SK-N-SH treated with all-trans-retinoic acid at 6 μM for 48 hours (cell line): ENCODE data around the gene TMEM135.

Experiments used
- ATAC-seq: fragments of 200-7000 bp; cut with Tn5 transposase; 3 replicates; pipeline ENCODE4 v1.9.1; 2020; ENCODE audit warnings: mild to moderate bottlenecking, moderate library complexity
- ARNTL ChIP-seq: fragments of 450-650 bp; formaldehyde crosslinking; IDR thresholded peaks from 2 replicates; pipeline ENCODE4 v1.5.0; 2020; ENCODE audit warnings: low read depth, mild to moderate bottlenecking, moderate library complexity, borderline replicate concordance
- BACH2 ChIP-seq: fragments of 250-450 bp; sonication (Bioruptor Pico); IDR thresholded peaks from 2 replicates; pipeline ENCODE4 v1.9.0; 2021; ENCODE audit warnings: mild to moderate bottlenecking, borderline replicate concordance
- CREB5 ChIP-seq: fragments of 250-450 bp; sonication (Bioruptor Pico); IDR thresholded peaks from 2 replicates; pipeline ENCODE4 v1.5.1; 2020; ENCODE audit warnings: low read depth, mild to moderate bottlenecking, moderate library complexity
- CSDC2 ChIP-seq: fragments of 250-450 bp; sonication (Bioruptor Pico); IDR thresholded peaks from 2 replicates; pipeline ENCODE4 v1.5.0; 2020; ENCODE audit warnings: mild to moderate bottlenecking, moderate library complexity
- ESRRG ChIP-seq: fragments of 250-450 bp; sonication (Bioruptor Pico); IDR thresholded peaks from 2 replicates; pipeline ENCODE4 v1.6.1; 2021; ENCODE audit warnings: mild to moderate bottlenecking
- GLIS3 ChIP-seq: fragments of 250-450 bp; sonication (Bioruptor Pico); IDR thresholded peaks from 2 replicates; pipeline ENCODE4 v1.5.0; 2020; ENCODE audit warnings: mild to moderate bottlenecking, moderate library complexity
- ISL1 ChIP-seq: fragments of 250-450 bp; sonication (Bioruptor Pico); IDR thresholded peaks from 2 replicates; pipeline ENCODE4 v2.1.2; 2022; ENCODE audit warnings: mild to moderate bottlenecking, moderate library complexity
- OSR1 ChIP-seq: fragments of 250-450 bp; sonication (Bioruptor Pico); IDR thresholded peaks from 2 replicates; pipeline ENCODE4 v1.8.0; 2022; ENCODE audit warnings: moderate library complexity, mild to moderate bottlenecking, inconsistent platforms
- POU6F1 ChIP-seq: fragments of 250-450 bp; sonication (Bioruptor Pico); IDR thresholded peaks from 2 replicates; pipeline ENCODE4 v1.8.0; 2021; ENCODE audit warnings: low read depth, mild to moderate bottlenecking, moderate library complexity, borderline replicate concordance
- PPARA ChIP-seq: fragments of 250-450 bp; sonication (Bioruptor Pico); IDR thresholded peaks from 2 replicates; pipeline ENCODE4 v1.5.0; 2020; ENCODE audit warnings: mild to moderate bottlenecking, borderline replicate concordance
- RARB ChIP-seq: fragments of 250-450 bp; sonication (Bioruptor Pico); IDR thresholded peaks from 2 replicates; pipeline ENCODE4 v1.8.0; 2021; ENCODE audit warnings: mild to moderate bottlenecking, moderate library complexity
- SNAI2 ChIP-seq: fragments of 250-450 bp; sonication (Bioruptor Pico); IDR thresholded peaks from 2 replicates; pipeline ENCODE4 v1.5.0; 2020; ENCODE audit warnings: mild to moderate bottlenecking, moderate library complexity
- TOX ChIP-seq: fragments of 250-450 bp; sonication (Bioruptor Pico); IDR thresholded peaks from 2 replicates; pipeline ENCODE4 v1.8.0; 2021; ENCODE audit warnings: mild to moderate bottlenecking, moderate library complexity, borderline replicate concordance
- ZC3H10 ChIP-seq: fragments of 250-450 bp; sonication (Bioruptor Pico); IDR thresholded peaks from 2 replicates; pipeline ENCODE4 v1.5.1; 2021; ENCODE audit warnings: mild to moderate bottlenecking, moderate library complexity
- ZFP3 ChIP-seq: fragments of 250-450 bp; sonication (Bioruptor Pico); IDR thresholded peaks from 2 replicates; pipeline ENCODE4 v1.5.0; 2020; ENCODE audit warnings: mild to moderate bottlenecking, moderate library complexity
- ZFP30 ChIP-seq: fragments of 450-650 bp; formaldehyde crosslinking; IDR thresholded peaks from 2 replicates; pipeline ENCODE4 v1.5.0; 2022; ENCODE audit warnings: mild to moderate bottlenecking, moderate library complexity
- ZNF565 ChIP-seq: fragments of 450-650 bp; formaldehyde crosslinking; conservative IDR thresholded peaks from 2 replicates; pipeline ENCODE4 v1.5.0; 2020; ENCODE audit warnings: low read depth, mild to moderate bottlenecking, moderate library complexity
- ZNF70 ChIP-seq: fragments of 450-650 bp; formaldehyde crosslinking; IDR thresholded peaks from 2 replicates; pipeline ENCODE4 v1.5.0; 2020; ENCODE audit warnings: mild to moderate bottlenecking, moderate library complexity
- ZNF8 ChIP-seq: fragments of 450-650 bp; formaldehyde crosslinking; IDR thresholded peaks from 2 replicates; pipeline ENCODE4 v1.5.0; 2020; ENCODE audit warnings: mild to moderate bottlenecking, moderate library complexity
- TF ChIP-seq, protein P1 (sequence below): fragments of 250-450 bp; sonication (Bioruptor Pico); IDR thresholded peaks from 2 replicates; pipeline ENCODE4 v1.8.0; 2020; ENCODE audit warnings: mild to moderate bottlenecking, moderate library complexity, borderline replicate concordance

TMEM135 gene

GRCh38 chr11:87122852-87123251, 85.1 kb downstream of the TMEM135 start:
- ATAC-seq: no peak
- no peak for TF ChIP-seq CREB5 (CRISPR knock-in tag)

DNA sequence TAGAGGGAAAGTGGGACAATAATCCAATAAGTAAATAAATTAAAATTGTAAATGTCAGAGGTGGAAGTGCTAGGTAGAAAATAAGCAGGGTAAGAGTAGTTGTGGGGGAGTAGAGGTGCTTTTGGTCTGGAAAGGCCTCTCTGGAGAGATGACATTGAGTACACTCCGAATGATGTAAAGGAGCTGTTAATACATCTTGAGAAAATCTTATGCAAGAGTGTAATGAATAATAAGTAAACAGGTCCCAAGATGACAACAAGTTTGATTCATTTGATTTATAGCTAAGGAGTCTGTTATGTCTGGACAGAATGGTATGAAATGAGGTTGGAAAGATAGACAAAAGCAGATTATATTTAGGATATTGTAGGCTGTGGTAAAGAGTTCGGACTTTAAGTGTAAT, 87.5 kb downstream of the TMEM135 start:
- no peak for ATAC-seq
- no peak for TF ChIP-seq GLIS3 (CRISPR knock-in tag)
- TF ChIP-seq ISL1 (CRISPR knock-in tag): 0 out of 2 replicates have a peak, but pooled peaks have one; percentile 12
- no peak for TF ChIP-seq BACH2 (CRISPR knock-in tag)
- TF ChIP-seq, protein P1, sequence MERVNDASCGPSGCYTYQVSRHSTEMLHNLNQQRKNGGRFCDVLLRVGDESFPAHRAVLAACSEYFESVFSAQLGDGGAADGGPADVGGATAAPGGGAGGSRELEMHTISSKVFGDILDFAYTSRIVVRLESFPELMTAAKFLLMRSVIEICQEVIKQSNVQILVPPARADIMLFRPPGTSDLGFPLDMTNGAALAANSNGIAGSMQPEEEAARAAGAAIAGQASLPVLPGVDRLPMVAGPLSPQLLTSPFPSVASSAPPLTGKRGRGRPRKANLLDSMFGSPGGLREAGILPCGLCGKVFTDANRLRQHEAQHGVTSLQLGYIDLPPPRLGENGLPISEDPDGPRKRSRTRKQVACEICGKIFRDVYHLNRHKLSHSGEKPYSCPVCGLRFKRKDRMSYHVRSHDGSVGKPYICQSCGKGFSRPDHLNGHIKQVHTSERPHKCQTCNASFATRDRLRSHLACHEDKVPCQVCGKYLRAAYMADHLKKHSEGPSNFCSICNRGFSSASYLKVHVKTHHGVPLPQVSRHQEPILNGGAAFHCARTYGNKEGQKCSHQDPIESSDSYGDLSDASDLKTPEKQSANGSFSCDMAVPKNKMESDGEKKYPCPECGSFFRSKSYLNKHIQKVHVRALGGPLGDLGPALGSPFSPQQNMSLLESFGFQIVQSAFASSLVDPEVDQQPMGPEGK (CRISPR knock-in tag): no peak
- TF ChIP-seq, all 23 proteins: peak for 1

GRCh38 chr11:87127101-87127500, 89.4 kb downstream of the TMEM135 start:
- TF ChIP-seq PPARA (CRISPR knock-in tag): no peak
- TF ChIP-seq RARB (CRISPR knock-in tag): no peak
- no peak for TF ChIP-seq ARNTL (CRISPR knock-in tag)
- TF ChIP-seq ZNF70 (CRISPR knock-in tag): no peak
- TF ChIP-seq ZFP30 (CRISPR knock-in tag): no peak
- TF ChIP-seq POU6F1: no peak
- no peak for TF ChIP-seq ZNF8 (CRISPR knock-in tag)
- no peak for TF ChIP-seq ZNF565 (CRISPR knock-in tag)
- TF ChIP-seq SNAI2 (CRISPR knock-in tag): no peak
- TF ChIP-seq, all 23 proteins: peak for 0
- no peak for ATAC-seq

DNA sequence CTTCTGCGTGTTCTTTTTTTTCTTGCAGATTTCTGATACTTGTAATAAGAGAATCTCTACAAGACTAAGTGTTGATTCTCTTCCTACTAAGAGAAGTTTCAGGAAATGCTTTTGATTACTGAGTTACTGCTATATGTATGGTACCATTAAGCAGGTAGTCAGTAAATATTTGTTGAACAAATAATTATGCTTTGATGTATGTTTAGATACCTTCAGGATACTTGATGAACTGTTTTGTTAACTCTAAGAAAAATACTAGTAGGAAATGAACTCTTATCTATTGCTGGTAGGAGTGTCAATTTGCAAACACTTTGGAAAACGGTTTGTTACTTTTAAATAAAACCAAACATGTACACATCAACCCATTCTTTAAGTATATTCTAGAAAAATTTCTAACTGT, 90.6 kb downstream of the TMEM135 start:
- ATAC-seq: no peak

More for the DNA sequence above, 90.6 kb downstream of the TMEM135 start:
- no peak for TF ChIP-seq ZFP30 (CRISPR knock-in tag)
- no peak for TF ChIP-seq GLIS3 (CRISPR knock-in tag)
- TF ChIP-seq ZC3H10: no peak
- no peak for TF ChIP-seq ZNF565 (CRISPR knock-in tag)
- TF ChIP-seq ESRRG: no peak
- no peak for TF ChIP-seq SNAI2 (CRISPR knock-in tag)
- no peak for TF ChIP-seq ISL1 (CRISPR knock-in tag)
- TF ChIP-seq CSDC2 (CRISPR knock-in tag): no peak
- TF ChIP-seq POU6F1: no peak
- no peak for TF ChIP-seq ZFP3
- TF ChIP-seq CREB5 (CRISPR knock-in tag): no peak
- TF ChIP-seq, protein P1 (CRISPR knock-in tag): no peak
- no peak for TF ChIP-seq TOX (CRISPR knock-in tag)
- no peak for TF ChIP-seq OSR1 (CRISPR knock-in tag)
